Astrocyte of the spinal cord (primary cell): ENCODE data around the gene C10orf105.

Experiments
- DNase-seq: peaks from one replicate; pipeline ENCODE4 v3.0.0; 2011; ENCODE audit warnings: low read depth, low spot score
- H3K4me3 ChIP-seq: 2 replicates; pipeline ENCODE4 v1.5.1; 2011; ENCODE audit warnings: low read depth, mild to moderate bottlenecking, low read length, moderate library complexity
- in situ Hi-C: cut with HindIII; loops from 2 replicates; pipeline ENCODE4 v1.10.0; 2017; ENCODE audit warnings: low sequenced_read_pairs
- TF ChIP-seq, protein P1 (sequence below): IDR thresholded peaks from 2 replicates; pipeline ENCODE4 v1.5.1; 2012; ENCODE audit warnings: low read depth, mild to moderate bottlenecking, low read length, inconsistent platforms

C10orf105 gene

DNA sequence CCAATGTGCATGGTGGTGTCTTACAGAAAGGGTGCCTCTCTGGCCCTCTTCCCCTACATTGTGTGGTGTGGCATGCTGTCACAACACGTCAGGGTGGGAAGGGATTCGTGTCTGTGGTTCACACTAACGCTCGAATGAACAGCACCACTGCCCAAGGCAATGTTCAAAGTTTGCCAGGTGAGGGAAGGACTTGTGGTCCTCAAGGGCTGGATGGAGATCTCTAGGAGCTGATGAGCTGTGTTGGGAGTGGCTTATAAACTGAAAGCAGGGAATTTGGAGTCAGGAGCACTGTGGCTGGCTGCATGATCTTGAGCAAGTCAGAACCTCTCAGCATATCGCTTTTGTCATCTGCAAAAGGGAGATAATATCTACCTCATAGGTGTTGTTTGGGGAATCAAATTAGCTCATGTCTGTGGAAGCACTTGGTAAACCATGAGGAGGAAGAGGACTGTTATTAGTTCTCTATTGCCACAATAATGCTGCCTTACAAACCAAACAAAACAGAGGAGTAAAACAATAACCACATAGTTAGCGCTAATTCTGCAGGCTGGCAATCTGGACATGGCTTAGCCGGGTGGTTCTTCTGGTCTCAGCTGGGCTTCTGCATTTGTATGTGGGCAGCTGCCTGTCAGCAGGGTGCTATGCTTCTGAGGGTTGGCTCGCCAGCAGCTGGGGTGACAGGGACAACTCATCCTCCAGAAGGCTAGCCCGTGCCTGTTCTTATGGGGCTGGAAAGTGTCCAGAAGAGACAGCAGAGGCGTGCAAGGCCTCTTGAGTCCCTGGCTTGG, 22.9 kb upstream of the C10orf105 start:
- in situ Hi-C loops = no loop called here
- TF ChIP-seq, protein P1, sequence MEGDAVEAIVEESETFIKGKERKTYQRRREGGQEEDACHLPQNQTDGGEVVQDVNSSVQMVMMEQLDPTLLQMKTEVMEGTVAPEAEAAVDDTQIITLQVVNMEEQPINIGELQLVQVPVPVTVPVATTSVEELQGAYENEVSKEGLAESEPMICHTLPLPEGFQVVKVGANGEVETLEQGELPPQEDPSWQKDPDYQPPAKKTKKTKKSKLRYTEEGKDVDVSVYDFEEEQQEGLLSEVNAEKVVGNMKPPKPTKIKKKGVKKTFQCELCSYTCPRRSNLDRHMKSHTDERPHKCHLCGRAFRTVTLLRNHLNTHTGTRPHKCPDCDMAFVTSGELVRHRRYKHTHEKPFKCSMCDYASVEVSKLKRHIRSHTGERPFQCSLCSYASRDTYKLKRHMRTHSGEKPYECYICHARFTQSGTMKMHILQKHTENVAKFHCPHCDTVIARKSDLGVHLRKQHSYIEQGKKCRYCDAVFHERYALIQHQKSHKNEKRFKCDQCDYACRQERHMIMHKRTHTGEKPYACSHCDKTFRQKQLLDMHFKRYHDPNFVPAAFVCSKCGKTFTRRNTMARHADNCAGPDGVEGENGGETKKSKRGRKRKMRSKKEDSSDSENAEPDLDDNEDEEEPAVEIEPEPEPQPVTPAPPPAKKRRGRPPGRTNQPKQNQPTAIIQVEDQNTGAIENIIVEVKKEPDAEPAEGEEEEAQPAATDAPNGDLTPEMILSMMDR = no peak
- H3K4me3 ChIP-seq = no peak overlapping the region
- DNase-seq = no peak

DNA sequence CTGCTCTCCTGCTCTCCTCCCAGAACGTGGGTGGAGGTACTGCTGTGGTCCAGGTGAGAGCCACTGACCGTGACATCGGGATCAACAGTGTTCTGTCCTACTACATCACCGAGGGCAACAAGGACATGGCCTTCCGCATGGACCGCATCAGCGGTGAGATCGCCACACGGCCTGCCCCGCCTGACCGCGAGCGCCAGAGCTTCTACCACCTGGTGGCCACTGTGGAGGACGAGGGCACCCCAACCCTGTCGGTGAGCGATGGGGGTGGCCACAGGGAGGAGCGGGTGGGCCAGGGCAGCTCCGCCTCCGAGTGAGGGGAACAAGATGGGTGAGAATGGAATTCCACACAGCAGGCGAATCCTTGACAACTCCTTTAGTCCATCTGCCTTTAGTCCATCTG, 22.1 kb upstream of the C10orf105 start:
- in situ Hi-C loops = no loop called here
- H3K4me3 ChIP-seq = no peak overlapping the region
- TF ChIP-seq, protein P1 = no peak
- no peak for DNase-seq

DNA sequence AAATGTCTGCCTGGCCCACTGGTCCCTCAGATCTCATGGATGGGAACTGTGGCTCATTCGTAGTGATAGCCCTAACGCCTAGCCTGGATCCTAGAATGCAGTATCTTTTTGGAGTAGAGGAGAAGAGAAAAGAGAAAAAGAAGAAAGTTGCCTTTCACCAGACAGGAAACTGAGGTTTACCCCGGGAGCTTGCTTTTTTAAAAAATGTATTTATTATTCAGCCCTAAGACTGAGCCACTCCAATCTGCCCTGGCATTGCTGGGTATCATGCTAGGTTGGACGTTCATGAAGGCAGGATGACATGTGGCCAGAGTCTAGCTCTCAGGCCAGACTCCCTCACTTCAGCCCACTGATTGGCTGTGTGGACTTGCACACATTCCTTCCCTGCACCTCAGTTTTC, 21.5 kb upstream of the C10orf105 start:
- DNase-seq = no peak
- in situ Hi-C loops = no loop called here
- TF ChIP-seq, protein P1 = no peak
- no peak overlapping the region for H3K4me3 ChIP-seq

DNA sequence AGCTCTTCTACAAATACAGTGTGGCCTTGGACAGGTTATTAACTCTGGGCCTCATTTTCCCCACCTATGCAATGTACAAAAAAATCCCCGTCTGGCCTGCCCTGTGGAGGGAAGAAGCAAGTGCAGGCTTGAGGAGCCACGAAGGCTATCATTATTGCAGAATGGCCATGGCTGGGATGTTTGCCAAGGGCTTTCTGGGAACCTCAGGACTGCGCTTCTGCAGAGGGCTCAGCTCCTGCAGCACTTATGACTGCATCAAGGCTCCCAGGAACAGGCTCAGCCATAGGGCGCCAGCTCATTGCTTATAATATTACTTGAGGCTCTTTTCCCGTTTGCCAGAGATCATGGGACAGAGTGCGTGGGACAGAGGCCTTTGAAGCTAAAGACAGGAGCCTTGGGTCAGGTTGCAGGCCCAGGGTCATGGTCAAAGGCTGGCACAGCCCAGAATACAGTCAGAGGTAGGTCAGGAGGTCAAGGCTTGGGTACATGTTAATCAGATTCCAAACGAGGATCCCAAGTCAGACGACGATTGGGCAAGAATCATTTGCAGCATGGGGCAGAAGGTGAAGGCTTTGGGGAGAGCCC, 20.6 kb upstream of the C10orf105 start:
- in situ Hi-C loops = no loop called here
- TF ChIP-seq, protein P1 = no peak
- H3K4me3 ChIP-seq = no peak overlapping the region
- no peak for DNase-seq

- in situ Hi-C loops = no loop called here
- DNase-seq = no peak
- TF ChIP-seq, protein P1 = no peak
- no peak overlapping the region for H3K4me3 ChIP-seq
Observed at GRCh38 chr10:71739358-71739900, 19.9 kb upstream of the C10orf105 start.

GRCh38 chr10:71737834-71738197, 18.2 kb upstream of the C10orf105 start:
- TF ChIP-seq, protein P1 = no peak
- no peak for DNase-seq
- in situ Hi-C loops = no loop called here
- no peak overlapping the region for H3K4me3 ChIP-seq
